ENCODE data around the gene ARHGAP26. TPM values are rescaled to one million over a fixed set of nuclear protein-coding genes. Genes with fewer than 3 reads are reported as not detected.

ARHGAP26 gene
- total RNA-seq, 1 donor from 2014 or later: 14.1 TPM

DNA sequence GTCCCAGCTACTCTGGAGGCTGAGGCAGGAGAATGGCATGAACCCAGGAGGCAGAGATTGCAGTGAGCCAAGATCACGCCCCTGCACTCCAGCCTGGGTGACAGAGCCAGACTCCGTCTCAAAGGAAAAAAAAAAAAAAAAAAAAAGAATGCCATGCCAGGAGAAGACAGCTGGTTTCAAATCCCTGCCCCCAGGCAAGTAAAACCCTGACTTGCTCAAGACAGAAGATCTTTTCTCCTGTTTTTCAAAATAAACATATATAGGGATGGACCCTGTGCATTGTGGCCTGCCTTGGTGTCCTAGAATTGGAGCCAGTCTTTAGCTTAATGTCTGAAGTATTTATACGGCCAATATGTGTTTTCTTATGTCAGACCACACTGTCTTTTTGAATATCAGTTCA lies 456.2 kb downstream of the ARHGAP26 start:
- Mint-ChIP-seq H3K4me1 (ENCODE audit: unreplicated experiment) (peaks cover 18% of the 10 kb centered on the region), H3K27ac (ENCODE audit: unreplicated experiment) (no peak overlapping the region), H3K4me3 (ENCODE audit: unreplicated experiment) (no peak overlapping the region), H3K9me3 (ENCODE audit: unreplicated experiment) (no peaks in the 10 kb centered on the region), H3K27me3 (ENCODE audit: unreplicated experiment) (no peaks in the 10 kb centered on the region), H3K36me3 (ENCODE audit: unreplicated experiment) (peaks cover 8% of the 10 kb centered on the region)
- DNase-seq (ENCODE audit: extremely low spot score, unreplicated experiment): no peak
- TF ChIP-seq CTCF (IDR thresholded peaks at IDR 0.05): no peak

GRCh38 chr5:143226872-143227271 lies 456.7 kb downstream of the ARHGAP26 start:
- no peak for DNase-seq (ENCODE audit: extremely low spot score, unreplicated experiment)
- H3K9me3 Mint-ChIP-seq (ENCODE audit: unreplicated experiment): no peaks in the 10 kb centered on the region
- H3K4me1 Mint-ChIP-seq (ENCODE audit: unreplicated experiment): peaks cover 22% of the 10 kb centered on the region
- H3K27me3 Mint-ChIP-seq (ENCODE audit: unreplicated experiment): no peaks in the 10 kb centered on the region
- no peak overlapping the region for H3K4me3 Mint-ChIP-seq (ENCODE audit: unreplicated experiment)
- no peak for TF ChIP-seq CTCF (IDR thresholded peaks at IDR 0.05)
- no peak overlapping the region for H3K27ac Mint-ChIP-seq (ENCODE audit: unreplicated experiment)
- peaks cover 8% of the 10 kb centered on the region for H3K36me3 Mint-ChIP-seq (ENCODE audit: unreplicated experiment)

DNA sequence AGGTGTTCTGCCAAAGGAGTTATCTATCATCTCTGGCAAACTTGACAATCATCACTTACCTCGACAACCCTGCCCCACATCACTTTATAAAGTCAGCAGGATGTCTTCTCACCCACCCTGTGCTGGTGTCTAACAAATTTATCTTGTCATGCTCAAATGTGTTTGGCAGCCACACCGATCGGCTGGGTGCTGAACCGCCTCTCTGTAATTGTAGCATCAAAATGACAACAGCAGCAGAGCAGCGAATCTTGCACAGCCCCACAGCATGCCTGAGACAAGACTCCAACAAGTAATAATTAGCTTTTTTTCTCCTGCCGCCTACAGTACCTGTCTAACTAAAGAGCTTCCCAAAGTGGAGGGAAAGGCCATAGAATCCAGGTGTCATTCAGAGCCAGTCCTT lies 457.1 kb downstream of the ARHGAP26 start:
- H3K4me1 Mint-ChIP-seq (ENCODE audit: unreplicated experiment): peaks cover 25% of the 10 kb centered on the region
- TF ChIP-seq CTCF (IDR thresholded peaks at IDR 0.05): no peak
- no peaks in the 10 kb centered on the region for H3K9me3 Mint-ChIP-seq (ENCODE audit: unreplicated experiment)
- H3K4me3 Mint-ChIP-seq (ENCODE audit: unreplicated experiment): no peak overlapping the region
- peaks cover 6% of the 10 kb centered on the region for H3K36me3 Mint-ChIP-seq (ENCODE audit: unreplicated experiment)
- H3K27me3 Mint-ChIP-seq (ENCODE audit: unreplicated experiment): no peaks in the 10 kb centered on the region
- no peak for DNase-seq (ENCODE audit: extremely low spot score, unreplicated experiment)
- no peak overlapping the region for H3K27ac Mint-ChIP-seq (ENCODE audit: unreplicated experiment)

DNA sequence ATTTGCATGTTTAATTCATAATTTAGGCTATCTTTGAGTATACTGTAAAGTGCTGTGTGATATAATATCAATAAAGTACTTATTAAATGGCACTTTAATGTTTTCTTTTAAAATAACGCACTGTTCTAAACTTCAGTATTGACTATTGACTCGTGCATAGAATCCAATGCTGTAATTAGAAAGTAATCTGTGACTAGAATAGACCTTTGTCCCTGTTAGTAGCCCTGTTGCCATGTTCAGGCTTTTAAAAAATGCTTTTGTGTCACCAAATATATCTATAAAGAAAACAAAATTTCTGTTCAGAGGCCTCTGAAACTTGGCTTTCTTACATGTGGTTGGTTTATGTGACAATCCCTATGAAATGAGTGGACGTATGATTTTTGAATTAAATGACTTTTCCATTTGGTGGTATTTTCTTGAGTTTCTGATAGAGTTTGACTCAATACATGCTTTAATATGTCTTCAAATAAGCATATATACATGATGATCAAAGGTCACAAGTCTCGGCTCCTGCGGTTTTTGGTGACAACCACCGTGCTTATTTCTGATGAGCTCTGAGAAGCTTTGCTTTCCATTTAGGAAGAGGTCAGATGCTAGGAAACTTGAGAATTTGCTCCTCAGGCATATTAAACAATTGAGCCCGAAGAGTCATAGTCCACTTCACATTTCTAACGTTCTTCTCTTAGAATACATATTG lies 458.6 kb downstream of the ARHGAP26 start:
- H3K4me3 Mint-ChIP-seq (ENCODE audit: unreplicated experiment): no peak overlapping the region
- H3K36me3 Mint-ChIP-seq (ENCODE audit: unreplicated experiment): no peaks in the 10 kb centered on the region
- no peak for TF ChIP-seq CTCF (IDR thresholded peaks at IDR 0.05)
- no peaks in the 10 kb centered on the region for H3K9me3 Mint-ChIP-seq (ENCODE audit: unreplicated experiment)
- peaks cover 28% of the 10 kb centered on the region for H3K4me1 Mint-ChIP-seq (ENCODE audit: unreplicated experiment)
- no peak overlapping the region for H3K27ac Mint-ChIP-seq (ENCODE audit: unreplicated experiment)
- no peak for DNase-seq (ENCODE audit: extremely low spot score, unreplicated experiment)
- H3K27me3 Mint-ChIP-seq (ENCODE audit: unreplicated experiment): no peaks in the 10 kb centered on the region

- Mint-ChIP-seq H3K27ac (ENCODE audit: unreplicated experiment) (no peak overlapping the region), H3K4me1 (ENCODE audit: unreplicated experiment) (peaks cover 30% of the 10 kb centered on the region)
- no peak for TF ChIP-seq CTCF (IDR thresholded peaks at IDR 0.05)
These were observed 459.3 kb downstream of the ARHGAP26 start for GRCh38 chr5:143229426-143229895.

More at GRCh38 chr5:143229426-143229895, 459.3 kb downstream of the ARHGAP26 start:
- Mint-ChIP-seq H3K4me3 (ENCODE audit: unreplicated experiment) (no peak overlapping the region), H3K27me3 (ENCODE audit: unreplicated experiment) (no peaks in the 10 kb centered on the region), H3K9me3 (ENCODE audit: unreplicated experiment) (no peaks in the 10 kb centered on the region), H3K36me3 (ENCODE audit: unreplicated experiment) (no peaks in the 10 kb centered on the region)
- no peak for DNase-seq (ENCODE audit: extremely low spot score, unreplicated experiment)

Measured in osteocyte (in vitro differentiated cells).